Stimulated activated naive CD8-positive, alpha-beta T cell treated with anti-CD3 and anti-CD28 coated beads, Interleukin-15, amount 100 ng/mL, for 72 hours (primary cell): ENCODE data around the gene CCDC33.
A peak's percentile ranks its signal among the peaks of the same experiment; 100 is the strongest.

Experiments
- ATAC-seq: fragments of 150-1000 bp; cut with Tn5 transposase; 2 replicates; pipeline ENCODE4 v1.10.0; 2021; ENCODE audit warnings: mild to moderate bottlenecking, moderate library complexity
- DNase-seq, 2 donors: peaks; one replicate each; pipeline ENCODE4 v3.0.0; 2021 to 2022
- H3K27ac Mint-ChIP-seq, 2 donors: one replicate each; pipeline ENCODE4 v1.8.0; 2022; ENCODE audit warnings: mild to moderate bottlenecking in 2 of 2, mixed read lengths in 2 of 2, moderate library complexity in 2 of 2
- H3K27me3 Mint-ChIP-seq: one replicate; pipeline ENCODE4 v1.8.0; 2022; ENCODE audit warnings: mixed read lengths
- H3K4me1 Mint-ChIP-seq: one replicate; pipeline ENCODE4 v1.8.0; 2022; ENCODE audit warnings: mild to moderate bottlenecking, mixed read lengths
- H3K4me3 Mint-ChIP-seq, 2 donors: one replicate each; pipeline ENCODE4 v1.8.0; 2022; ENCODE audit warnings: mild to moderate bottlenecking in 2 of 2, mixed read lengths in 2 of 2, moderate library complexity in 1 of 2
- H3K9me3 Mint-ChIP-seq, 2 donors: one replicate each; pipeline ENCODE4 v1.8.0; 2022; ENCODE audit warnings: mixed read lengths in 2 of 2

CCDC33 gene

DNA sequence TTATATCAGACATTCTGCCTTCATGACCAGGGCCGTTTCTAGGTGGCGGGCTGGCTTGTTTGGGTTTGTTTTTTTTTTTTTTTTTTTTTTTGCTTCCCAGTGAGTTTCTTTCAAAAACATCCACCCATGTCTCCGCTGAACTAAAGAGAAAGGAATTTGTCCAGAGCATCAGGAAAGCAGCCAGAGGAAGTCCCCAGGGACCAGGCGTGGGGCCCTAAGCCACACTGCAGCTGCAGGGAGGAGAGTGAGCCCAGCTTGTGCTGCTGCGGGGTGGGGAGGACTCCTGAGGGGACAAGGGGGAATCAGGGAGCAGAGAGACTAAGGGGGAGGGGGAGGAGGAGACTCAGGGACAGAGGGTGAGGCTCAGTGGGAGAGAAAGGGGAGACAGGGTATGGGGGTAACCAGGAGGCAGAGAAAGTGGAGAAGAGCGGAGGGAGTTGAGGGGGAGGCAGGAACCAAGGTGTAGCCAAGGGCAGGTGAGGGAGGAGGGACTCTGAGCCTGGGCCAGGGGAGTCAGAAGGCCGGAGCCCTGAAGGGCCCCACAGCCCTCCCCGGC is 81.8 kb downstream of the CCDC33 start:
- Mint-ChIP-seq H3K4me3 (peak overlapping the region in 1 of 2 donors; percentile 56), H3K27ac (peak overlapping the region; percentile 80 to 83), H3K9me3 (no peaks in the 10 kb centered on the region), H3K4me1 (peaks cover 77% of the 10 kb centered on the region), H3K27me3 (no peaks in the 10 kb centered on the region)
- no peak for ATAC-seq
- no peak for DNase-seq

GRCh38 chr15:74318376-74319137 is 82.4 kb downstream of the CCDC33 start:
- Mint-ChIP-seq H3K27me3 (no peaks in the 10 kb centered on the region), H3K9me3 (no peaks in the 10 kb centered on the region), H3K4me1 (peaks cover 73% of the 10 kb centered on the region), H3K4me3 (no peak overlapping the region), H3K27ac (peak overlapping the region in 1 of 2 donors; percentile 76)
- DNase-seq, result no peak
- no peak for ATAC-seq

DNA sequence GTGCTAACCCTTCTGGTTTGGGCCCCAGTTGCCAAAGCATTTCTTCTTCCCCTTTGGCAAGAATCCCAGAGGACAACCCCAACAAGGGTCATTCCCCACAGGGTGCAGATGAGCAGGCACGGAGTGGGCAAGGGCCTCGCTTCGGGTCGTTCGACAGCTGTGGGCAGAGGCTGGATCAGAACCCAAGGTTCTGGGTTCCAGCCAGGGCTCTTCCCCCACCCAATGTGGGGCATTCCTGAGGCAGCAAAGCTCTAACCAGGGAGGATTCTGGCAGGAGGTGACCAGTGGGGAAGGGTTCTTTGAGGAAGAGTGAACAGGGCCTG is 83.0 kb downstream of the CCDC33 start:
- H3K4me1 Mint-ChIP-seq, result peaks cover 68% of the 10 kb centered on the region
- H3K4me3 Mint-ChIP-seq, result no peak overlapping the region
- DNase-seq (no peak), ATAC-seq (no peak)
- H3K27me3 Mint-ChIP-seq, result no peaks in the 10 kb centered on the region
- no peak overlapping the region for H3K27ac Mint-ChIP-seq
- no peaks in the 10 kb centered on the region for H3K9me3 Mint-ChIP-seq

DNA sequence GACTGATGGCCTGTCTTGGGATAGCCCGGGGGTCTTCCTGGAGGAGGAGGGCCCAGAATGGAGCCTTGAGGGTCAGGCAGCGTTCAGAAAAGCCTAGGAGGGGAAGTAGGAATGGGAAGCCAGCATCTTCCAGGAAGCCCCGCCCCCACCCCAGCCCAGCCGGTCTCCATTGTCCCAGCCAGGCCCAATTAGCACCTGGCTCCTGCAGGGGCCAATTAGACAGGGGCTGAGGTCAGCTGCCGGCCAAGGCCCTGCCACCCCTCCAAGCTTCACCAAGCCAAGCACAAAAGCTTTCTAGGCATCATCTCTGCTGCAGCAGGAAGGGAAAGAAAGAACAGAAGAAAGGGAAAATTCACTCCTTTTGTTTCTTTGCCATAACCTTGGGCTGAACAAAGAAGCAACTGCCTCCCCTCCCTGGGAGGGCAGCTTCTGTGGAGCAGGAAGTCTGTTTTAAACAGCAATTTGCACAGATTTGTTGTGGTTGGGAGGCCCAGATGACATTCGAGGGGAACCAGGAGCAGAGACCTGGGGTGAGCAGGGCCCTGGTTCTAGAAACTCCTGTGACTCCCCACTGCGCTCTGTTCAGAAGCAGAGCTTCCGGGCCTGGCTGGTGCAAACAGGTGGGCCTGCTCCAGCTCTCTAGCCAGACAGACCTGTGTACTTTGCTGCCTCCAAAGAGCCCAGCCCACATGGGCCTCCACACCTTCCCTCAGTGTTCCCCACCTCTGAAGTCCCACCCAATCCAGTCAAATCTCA is 83.6 kb downstream of the CCDC33 start:
- H3K4me1 Mint-ChIP-seq, result peaks cover 61% of the 10 kb centered on the region
- DNase-seq, result no peak
- no peaks in the 10 kb centered on the region for H3K27me3 Mint-ChIP-seq
- no peaks in the 10 kb centered on the region for H3K9me3 Mint-ChIP-seq
- H3K27ac Mint-ChIP-seq, result no peak overlapping the region
- H3K4me3 Mint-ChIP-seq, result no peak overlapping the region
- no peak for ATAC-seq

DNA sequence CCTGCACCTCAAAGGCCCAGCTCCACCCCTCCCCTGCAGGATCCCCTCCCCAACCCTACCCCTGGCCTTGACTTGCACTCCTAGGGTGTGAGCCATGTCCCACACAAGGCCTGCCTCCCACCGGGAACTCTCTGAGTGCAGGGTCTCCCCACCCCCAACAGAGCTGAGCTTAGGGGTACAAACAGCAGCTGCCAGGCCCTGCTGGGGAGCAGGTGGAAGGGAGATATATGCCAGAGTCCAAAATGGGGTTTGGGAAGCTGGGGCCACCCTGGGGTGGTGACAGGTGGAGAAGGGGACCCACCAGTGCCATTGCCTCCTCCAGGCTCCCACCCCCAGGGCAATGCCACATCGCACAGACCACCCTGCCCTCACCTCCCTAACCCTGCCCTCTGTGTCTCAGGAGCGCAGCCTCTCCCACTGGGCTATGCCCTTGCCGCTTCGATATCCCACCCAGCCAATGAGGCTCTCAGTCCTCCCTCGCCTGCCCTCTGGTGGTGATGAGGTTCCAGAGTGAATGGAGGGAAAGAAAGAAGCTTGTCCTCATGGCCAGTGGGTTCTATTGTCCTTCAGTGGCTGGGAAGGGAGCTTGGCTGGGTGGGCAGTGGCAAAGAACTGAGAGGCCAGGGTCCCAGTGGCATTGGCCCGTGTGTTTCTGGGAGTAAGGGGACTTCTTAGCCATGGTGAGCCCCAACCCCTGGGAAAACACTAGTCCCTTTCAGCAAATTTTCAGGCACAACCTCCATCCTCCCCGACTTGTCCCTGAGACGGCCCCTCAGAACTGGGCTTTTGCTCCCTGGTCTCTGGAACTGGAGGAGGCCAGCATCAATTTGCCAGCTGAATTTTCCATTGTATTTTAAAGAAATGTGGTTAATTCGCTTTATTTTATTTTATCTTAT is 84.5 kb downstream of the CCDC33 start:
- no peak overlapping the region for H3K27ac Mint-ChIP-seq
- H3K4me3 Mint-ChIP-seq, result no peak overlapping the region

DNA sequence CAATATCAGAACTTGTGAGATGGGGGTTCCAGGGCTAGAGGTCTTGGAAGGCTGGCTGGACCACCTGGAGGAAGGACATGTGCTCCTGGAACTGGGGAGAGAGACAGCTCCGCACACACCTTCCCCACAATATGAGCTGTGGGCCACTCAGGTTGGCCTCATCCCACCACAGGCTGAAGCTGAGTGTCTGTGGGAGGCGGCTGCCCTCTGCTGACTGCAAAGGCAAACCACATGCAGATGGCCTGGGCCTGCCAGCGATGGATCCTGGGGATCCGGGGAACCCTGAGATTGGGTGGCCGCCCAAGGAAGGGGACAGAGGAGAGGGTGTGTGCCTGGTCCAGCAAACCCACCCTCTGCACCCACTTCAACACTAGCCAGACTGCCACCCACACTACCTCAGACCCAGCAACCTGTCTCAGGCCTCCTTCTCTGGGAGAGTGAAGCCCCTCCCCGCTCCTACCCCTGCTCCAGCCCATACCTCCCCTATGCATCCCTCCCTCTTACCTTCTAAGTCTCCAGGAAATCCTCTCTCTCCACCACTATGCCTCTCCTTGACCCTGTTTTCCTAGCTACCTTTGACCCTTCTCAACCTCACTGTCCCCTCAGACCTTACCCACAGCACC is 86.5 kb downstream of the CCDC33 start:
- ATAC-seq (peak; percentile 85), DNase-seq (peak; percentile 63 to 75)
- H3K4me3 Mint-ChIP-seq, result no peak overlapping the region
- H3K27ac Mint-ChIP-seq, result no peak overlapping the region
- peaks cover 5% of the 10 kb centered on the region for H3K27me3 Mint-ChIP-seq
- H3K9me3 Mint-ChIP-seq, result no peaks in the 10 kb centered on the region
- H3K4me1 Mint-ChIP-seq, result peaks cover 34% of the 10 kb centered on the region

More for the DNA sequence above, 84.5 kb downstream of the CCDC33 start:
- DNase-seq, result peak; percentile 26 to 33
- ATAC-seq, result peak; percentile 17
- H3K27me3 Mint-ChIP-seq, result peaks cover 5% of the 10 kb centered on the region
- H3K9me3 Mint-ChIP-seq, result no peaks in the 10 kb centered on the region
- peaks cover 53% of the 10 kb centered on the region for H3K4me1 Mint-ChIP-seq

DNA sequence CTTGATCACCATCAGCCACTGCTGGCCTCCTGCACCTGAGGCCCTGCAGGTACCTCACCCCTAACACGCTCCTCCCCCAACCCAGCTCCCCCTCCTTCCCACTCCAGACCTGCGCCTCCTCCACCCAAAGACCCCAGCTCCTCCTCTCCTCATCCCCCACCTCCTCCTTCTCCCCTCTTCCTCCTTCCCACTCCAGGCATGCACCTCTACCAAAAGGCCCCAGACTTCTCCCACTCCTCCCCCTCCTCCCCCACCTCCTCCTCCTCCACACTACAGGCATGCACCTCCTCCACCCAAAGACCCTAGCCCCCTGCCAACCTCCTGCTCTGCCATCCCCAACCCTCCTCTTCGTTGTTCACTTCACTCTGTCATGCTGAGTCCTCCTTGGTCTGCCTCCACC is 88.6 kb downstream of the CCDC33 start:
- Mint-ChIP-seq H3K27ac (no peak overlapping the region), H3K4me3 (no peak overlapping the region), H3K9me3 (no peaks in the 10 kb centered on the region), H3K4me1 (peaks cover 34% of the 10 kb centered on the region), H3K27me3 (peaks cover 5% of the 10 kb centered on the region)
- ATAC-seq (no peak), DNase-seq (no peak)

- Mint-ChIP-seq H3K4me3 (no peak overlapping the region), H3K27ac (no peak overlapping the region), H3K4me1 (peaks cover 26% of the 10 kb centered on the region), H3K27me3 (peaks cover 5% of the 10 kb centered on the region), H3K9me3 (no peaks in the 10 kb centered on the region)
- DNase-seq (no peak), ATAC-seq (no peak)
These were observed 90.6 kb downstream of the CCDC33 start for GRCh38 chr15:74326746-74327145.

GRCh38 chr15:74327756-74328155 is 91.6 kb downstream of the CCDC33 start:
- ATAC-seq (no peak), DNase-seq (no peak)
- Mint-ChIP-seq H3K4me3 (no peak overlapping the region), H3K27ac (peak overlapping the region in 1 of 2 donors; percentile 85), H3K9me3 (no peaks in the 10 kb centered on the region), H3K4me1 (peaks cover 26% of the 10 kb centered on the region), H3K27me3 (peaks cover 5% of the 10 kb centered on the region)

DNA sequence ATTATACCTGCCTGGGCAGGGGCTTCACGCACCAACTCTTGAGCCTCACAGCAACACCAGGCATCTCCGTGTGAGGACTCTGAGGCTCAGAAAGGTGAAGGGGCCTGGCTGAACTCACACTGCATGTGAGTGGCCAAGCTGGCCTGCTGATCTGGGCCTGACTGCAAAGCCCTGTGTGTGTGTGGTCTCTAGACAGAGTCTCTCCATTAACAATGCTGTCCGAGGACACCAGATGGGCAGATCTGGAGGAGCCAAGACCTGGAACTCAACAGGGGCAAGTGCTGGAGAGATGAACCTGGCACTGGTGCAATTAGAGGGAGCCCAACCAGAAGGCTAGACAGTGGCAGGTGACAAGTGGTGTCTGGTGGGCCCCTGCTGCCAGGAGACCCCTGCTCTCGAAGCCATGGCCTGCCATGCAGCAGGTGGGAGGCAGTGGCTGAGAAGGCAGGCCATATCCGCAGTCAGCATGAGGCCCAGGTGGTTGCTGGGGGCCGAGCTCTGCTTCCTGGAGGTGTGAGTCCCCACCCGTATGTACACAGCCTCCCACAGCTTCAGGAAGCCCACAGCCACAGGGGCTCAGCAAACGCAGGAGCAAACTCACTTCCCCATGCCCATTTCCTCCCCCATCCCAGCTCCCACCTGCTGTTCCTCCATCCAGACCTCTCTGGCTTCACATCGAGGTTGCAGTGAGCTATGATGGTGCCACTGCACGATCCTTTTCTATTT is 92.4 kb downstream of the CCDC33 start:
- Mint-ChIP-seq H3K27ac (peak overlapping the region; percentile 5 to 66), H3K4me1 (peaks cover 26% of the 10 kb centered on the region), H3K9me3 (no peaks in the 10 kb centered on the region), H3K27me3 (peaks cover 5% of the 10 kb centered on the region), H3K4me3 (no peak overlapping the region)
- ATAC-seq, result no peak
- DNase-seq, result no peak

DNA sequence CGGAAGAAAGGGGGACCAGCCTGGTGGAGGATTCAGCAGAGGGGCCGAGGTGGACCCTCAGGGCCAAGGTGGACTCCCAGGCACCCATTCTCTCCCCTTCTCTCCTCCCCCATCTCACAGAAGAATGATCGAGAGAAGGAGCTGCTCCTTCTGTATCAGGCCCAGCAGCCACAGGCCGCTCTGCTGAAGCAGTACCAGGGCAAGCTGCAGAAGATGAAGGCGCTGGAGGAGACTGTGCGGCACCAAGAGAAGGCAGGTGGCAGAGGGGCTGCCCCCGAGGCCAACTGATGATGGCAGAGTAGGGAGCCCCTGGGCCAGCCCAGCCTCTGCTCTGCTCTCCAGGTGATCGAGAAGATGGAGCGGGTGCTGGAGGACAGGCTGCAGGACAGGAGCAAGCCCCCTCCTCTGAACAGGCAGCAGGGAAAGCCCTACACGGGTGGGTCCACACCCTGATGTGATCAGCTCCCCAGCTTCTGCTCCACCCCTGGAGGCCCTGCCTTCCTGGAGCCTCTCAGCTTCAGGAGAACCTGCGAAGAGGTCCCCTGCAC is 94.8 kb downstream of the CCDC33 start:
- DNase-seq, result no peak
- Mint-ChIP-seq H3K9me3 (peaks cover 0 to 5% of the 10 kb centered on the region in 2 donors), H3K27ac (no peak overlapping the region), H3K27me3 (no peaks in the 10 kb centered on the region), H3K4me3 (no peak overlapping the region), H3K4me1 (peaks cover 26% of the 10 kb centered on the region)
- no peak for ATAC-seq

DNA sequence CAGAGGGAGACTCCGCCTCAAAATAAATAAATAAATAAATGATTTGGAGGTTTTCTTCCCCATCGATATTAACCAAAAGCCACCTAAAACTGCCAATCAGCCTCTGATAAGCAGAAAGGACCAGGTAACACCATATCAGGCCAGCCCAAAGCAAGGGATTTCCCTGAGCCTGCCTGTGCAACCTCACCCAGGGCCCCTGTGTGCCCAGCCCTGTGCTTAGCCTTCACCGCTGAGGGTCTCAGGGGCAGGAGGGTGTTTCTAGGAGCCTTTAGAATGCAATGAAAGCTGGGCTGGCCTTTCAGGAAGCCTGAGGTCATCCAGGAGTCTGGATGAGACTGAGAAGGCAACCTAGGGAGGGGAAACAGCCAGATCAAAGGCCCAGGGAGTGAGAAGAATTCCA is 95.9 kb downstream of the CCDC33 start:
- H3K9me3 Mint-ChIP-seq, result peaks cover 0 to 5% of the 10 kb centered on the region in 2 donors
- no peaks in the 10 kb centered on the region for H3K27me3 Mint-ChIP-seq
- ATAC-seq, result no peak
- H3K4me3 Mint-ChIP-seq, result no peak overlapping the region
- H3K27ac Mint-ChIP-seq, result no peak overlapping the region
- peaks cover 26% of the 10 kb centered on the region for H3K4me1 Mint-ChIP-seq
- no peak for DNase-seq

DNA sequence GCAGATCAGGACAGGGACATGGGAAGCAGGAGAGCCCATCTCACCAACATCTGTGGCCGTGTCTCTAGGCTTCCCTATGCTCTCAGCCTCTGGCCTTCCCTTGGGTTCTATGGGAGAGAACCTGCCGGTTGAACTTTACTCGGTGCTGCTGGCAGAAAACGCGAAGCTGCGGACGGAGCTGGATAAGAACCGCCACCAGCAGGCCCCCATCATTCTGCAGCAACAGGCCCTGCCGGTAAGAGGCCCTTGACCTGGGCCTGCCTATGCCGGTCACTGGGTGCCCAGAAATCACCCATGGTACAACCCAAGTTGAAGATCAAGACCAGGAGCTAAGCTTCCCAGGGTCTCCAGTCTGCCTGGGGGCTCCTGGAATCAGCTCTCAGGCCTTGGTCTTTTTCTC is 96.5 kb downstream of the CCDC33 start:
- H3K27ac Mint-ChIP-seq, result no peak overlapping the region
- DNase-seq, result no peak
- H3K9me3 Mint-ChIP-seq, result peaks cover 0 to 5% of the 10 kb centered on the region in 2 donors
- no peak overlapping the region for H3K4me3 Mint-ChIP-seq
- H3K4me1 Mint-ChIP-seq, result peaks cover 25% of the 10 kb centered on the region
- H3K27me3 Mint-ChIP-seq, result no peaks in the 10 kb centered on the region
- ATAC-seq, result no peak

DNA sequence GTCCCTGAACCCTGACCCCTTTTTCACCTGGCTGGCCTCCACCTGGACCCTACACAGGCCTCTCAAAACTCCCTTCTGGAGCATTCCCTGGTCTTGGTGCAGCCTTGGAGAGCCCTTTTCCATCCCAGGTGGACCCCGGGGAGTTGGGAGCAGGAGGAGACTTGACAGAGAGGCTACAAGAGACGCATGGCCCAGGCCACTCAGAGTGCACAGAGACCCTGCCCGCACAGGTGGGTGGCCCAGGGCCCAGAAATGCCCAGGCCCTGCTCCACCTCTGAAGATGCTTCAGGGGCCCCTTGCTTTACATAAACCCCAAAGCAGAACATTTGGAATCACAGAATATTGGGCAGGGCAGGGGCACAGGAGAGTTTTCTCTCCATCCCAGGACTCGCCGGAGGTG is 97.0 kb downstream of the CCDC33 start:
- Mint-ChIP-seq H3K27ac (no peak overlapping the region), H3K27me3 (no peaks in the 10 kb centered on the region), H3K9me3 (peaks cover 0 to 5% of the 10 kb centered on the region in 2 donors), H3K4me3 (no peak overlapping the region), H3K4me1 (peaks cover 20% of the 10 kb centered on the region)
- ATAC-seq, result no peak
- DNase-seq, result no peak
